ENCODE data around the gene NHERF2. TPM values are rescaled to one million over a fixed set of nuclear protein-coding genes. Genes with fewer than 3 reads are reported as not detected.

The NHERF2 gene
- total and polyA plus RNA-seq, 2 of the 4 experiments (the other 2 are of a cell fraction): 18.6 to 77.8 TPM

GRCh38 chr16:1997494-1998359 is 29.0 kb upstream of the NHERF2 start (continued):
- TF ChIP-seq MXI1 (IDR thresholded peaks at IDR 0.05; ENCODE audit: borderline replicate concordance, low read depth, low read length) (no peak), SMC3 (IDR thresholded peaks at IDR 0.05; ENCODE audit: low read depth, low read length) (no peak)

- Histone ChIP-seq H2BK5ac (ENCODE audit: low read depth, low read length, poor library complexity, severe bottlenecking) (peak overlapping the region; percentile 96), H3K9me3 (ENCODE audit: control insufficient read depth, insufficient read depth, low read length) (no peaks in the 10 kb centered on the region), H3K9ac (ENCODE audit: low read depth, low read length) (no peak overlapping the region), H3K4me3 (ENCODE audit: insufficient read depth, low read depth, low read length) (no peak overlapping the region), H2BK120ac (ENCODE audit: low read depth, low read length) (peak overlapping the region; percentile 76), H2AK9ac (replicated peaks; ENCODE audit: low read depth, low read length, poor library complexity) (no peak overlapping the region), H3K14ac (replicated peaks; ENCODE audit: low read depth, low read length) (no peak overlapping the region; the same call in 1 of the 2 replicates), H2BK15ac (ENCODE audit: low read depth, low read length) (no peak overlapping the region), H3K79me1 (ENCODE audit: low read depth in 1 of 2, low read length in 2 of 2) (peaks cover 5 to 55% of the 10 kb centered on the region in 2 experiments), H3K4ac (ENCODE audit: low read depth, low read length) (peak overlapping the region; percentile 85), H3K4me2 (ENCODE audit: low read depth, low read length) (no peak overlapping the region), H3K27me3 (ENCODE audit: control insufficient read depth, insufficient read depth, low read length) (no peaks in the 10 kb centered on the region), H3K27ac (ENCODE audit: insufficient read depth, low read length) (peak overlapping the region; percentile 88; the same call in 1 of the 2 replicates), H3K18ac (ENCODE audit: low read depth, low read length) (no peak overlapping the region), H3K4me1 (ENCODE audit: control insufficient read depth, insufficient read depth, low read length) (peaks cover 20% of the 10 kb centered on the region), H4K20me1 (ENCODE audit: insufficient read depth, low read length) (peaks cover 33% of the 10 kb centered on the region), H2BK20ac (ENCODE audit: low read depth, low read length) (no peak overlapping the region), H2AK5ac (ENCODE audit: low read depth, low read length) (peak overlapping the region; percentile 85; the same call in 1 of the 2 replicates), H4K8ac (ENCODE audit: low read depth in 2 of 2, low read length in 2 of 2) (no peak overlapping the region), H3K56ac (ENCODE audit: extremely low read depth, insufficient read depth, low read length) (no peak overlapping the region), H3K23ac (ENCODE audit: low read depth, low read length) (no peak overlapping the region), H2AFZ (replicated peaks; ENCODE audit: low read length, poor library complexity) (no peak overlapping the region), H3K36me3 (ENCODE audit: control insufficient read depth, insufficient read depth, low read length) (peaks cover 52% of the 10 kb centered on the region), H4K91ac (ENCODE audit: insufficient read depth, low read depth, low read length) (no peak overlapping the region), H4K5ac (ENCODE audit: low read depth, low read length) (no peak overlapping the region; the same call in 1 of the 2 replicates), H3K9me1 (ENCODE audit: insufficient read depth, low read length) (peaks cover 26% of the 10 kb centered on the region)
- no peak for ATAC-seq (ENCODE audit: low read depth)
- ChIA-PET POLR2A (ENCODE audit: unreplicated experiment) (no interaction called here), CTCF (no interaction called here)
- TF ChIP-seq CEBPB (IDR thresholded peaks at IDR 0.05; ENCODE audit: low read depth, low read length): no peak
- no peak for TF ChIP-seq BHLHE40 (IDR thresholded peaks at IDR 0.05; ENCODE audit: low read depth, low read length)
- no peak for TF ChIP-seq FOS (IDR thresholded peaks at IDR 0.05; ENCODE audit: low read depth, low read length)
- no peak for TF ChIP-seq MAFK (IDR thresholded peaks at IDR 0.05; ENCODE audit: low read depth, low read length)
- dilution Hi-C loops (cut with HindIII; ENCODE audit: low sequenced_read_pairs, unreplicated experiment): no loop called here
- in situ Hi-C loops (cut with MboI; ENCODE audit: low sequenced_read_pairs): no loop called here
- WGBS, 2 experiments (ENCODE audit: extremely low coverage in 2 of 2, insufficient read length in 1 of 2): 96% methylated on average over 22 of the region's 27 CpGs; no CpG with 5 or more reads in 1 of the 2 experiments
- no peak for DNase-seq
- no TSS peak for BruUV-seq (replicated peaks)
- intact Hi-C loops (cut with micrococcal nuclease): no loop called here
Observed at GRCh38 chr16:1998360-1998835, 28.3 kb upstream of the NHERF2 start.
